ENCODE results near the gene SIM1.

Gene SIM1

GRCh38 chr6:100347901-100348550, 116.7 kb downstream of the SIM1 start:
- DNase-seq, result no peak

GRCh38 chr6:100346828-100347227, 117.9 kb downstream of the SIM1 start:
- DNase-seq, result peak in 1 of 2 experiments; percentile 26

- no peak for DNase-seq
Observed at GRCh38 chr6:100346203-100346602, 118.5 kb downstream of the SIM1 start.

GRCh38 chr6:100344761-100345160, 120.0 kb downstream of the SIM1 start:
- no peak for DNase-seq

GRCh38 chr6:100344321-100344720, 120.4 kb downstream of the SIM1 start:
- DNase-seq, result no peak

- DNase-seq, result no peak
Observed at GRCh38 chr6:100343316-100344077, 121.2 kb downstream of the SIM1 start.

- DNase-seq, result no peak
Observed at GRCh38 chr6:100342830-100343229, 121.9 kb downstream of the SIM1 start.

- no peak for DNase-seq
Observed at GRCh38 chr6:100339574-100340255, 125.0 kb downstream of the SIM1 start.

- DNase-seq, result no peak
Observed at GRCh38 chr6:100338090-100338489, 126.6 kb downstream of the SIM1 start.

GRCh38 chr6:100336876-100337275, 127.8 kb downstream of the SIM1 start:
- DNase-seq, result no peak

GRCh38 chr6:100335991-100336390, 128.7 kb downstream of the SIM1 start:
- DNase-seq, result no peak
